Nephron progenitor cell (in vitro differentiated cells): ENCODE measurements around the gene SNX21.
A peak's percentile ranks its signal among the peaks of the same experiment; 100 is the strongest.

Source experiments
- DNase-seq: peaks from one replicate; pipeline ENCODE4 v3.0.0; 2021
- H3K27ac Mint-ChIP-seq: 2 replicates; pipeline ENCODE4 v1.8.0; 2021; ENCODE audit warnings: mild to moderate bottlenecking, moderate library complexity, mixed read lengths
- H3K27me3 Mint-ChIP-seq: 2 replicates; pipeline ENCODE4 v1.8.0; 2021; ENCODE audit warnings: mild to moderate bottlenecking, low read depth, mixed read lengths; ENCODE audit not compliant: poor library complexity
- H3K36me3 Mint-ChIP-seq: 2 replicates; pipeline ENCODE4 v1.8.0; 2021; ENCODE audit warnings: low read depth, mixed read lengths
- H3K4me1 Mint-ChIP-seq: 2 replicates; pipeline ENCODE4 v1.8.0; 2021; ENCODE audit warnings: mixed read lengths
- H3K4me3 Mint-ChIP-seq: 2 replicates; pipeline ENCODE4 v1.8.0; 2021; ENCODE audit warnings: mild to moderate bottlenecking, moderate library complexity, mixed read lengths
- H3K9me3 Mint-ChIP-seq: 2 replicates; pipeline ENCODE4 v1.8.0; 2021; ENCODE audit warnings: mild to moderate bottlenecking, moderate library complexity, mixed read lengths
- TF ChIP-seq, protein P1 (sequence below): fragments of 200-600 bp; sonication (generic); IDR thresholded peaks from 2 replicates; pipeline ENCODE4 v1.5.0; 2021; ENCODE audit warnings: antibody characterized with exemption

Gene SNX21

DNA sequence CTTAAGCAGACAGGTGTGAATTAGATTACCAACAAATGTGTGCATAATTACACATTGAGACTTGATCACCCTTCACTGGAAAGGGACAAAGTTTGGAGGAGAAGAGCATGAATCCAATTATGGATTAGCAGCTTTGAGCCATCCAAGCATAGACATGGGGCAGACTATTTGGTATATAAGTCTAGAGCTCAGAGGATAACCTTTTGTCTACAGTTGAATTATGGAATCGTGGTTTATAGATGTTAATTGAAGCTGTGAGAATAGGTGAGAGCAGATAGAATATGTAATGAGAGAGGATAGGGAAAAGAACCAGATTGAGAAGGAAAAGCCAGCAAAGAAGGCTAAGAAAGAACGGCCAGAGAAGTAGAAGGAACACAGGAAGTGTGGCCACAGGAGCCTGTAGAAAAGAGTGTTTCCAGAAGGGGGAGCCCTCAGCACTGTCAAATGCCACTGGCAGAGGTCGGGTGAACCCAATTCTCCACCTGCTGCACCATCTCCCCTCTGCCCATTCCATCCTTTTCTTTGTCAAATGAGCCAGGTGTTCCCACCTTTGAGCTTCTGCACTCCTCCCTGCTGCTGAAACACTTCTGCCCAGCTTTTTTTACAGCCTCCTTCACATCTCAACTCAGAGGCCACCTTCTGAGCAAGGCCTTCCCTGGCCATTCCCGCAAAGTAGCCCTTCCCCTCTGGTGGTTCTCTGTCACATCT, 34.5 kb upstream of the SNX21 start:
- TF ChIP-seq, protein P1, sequence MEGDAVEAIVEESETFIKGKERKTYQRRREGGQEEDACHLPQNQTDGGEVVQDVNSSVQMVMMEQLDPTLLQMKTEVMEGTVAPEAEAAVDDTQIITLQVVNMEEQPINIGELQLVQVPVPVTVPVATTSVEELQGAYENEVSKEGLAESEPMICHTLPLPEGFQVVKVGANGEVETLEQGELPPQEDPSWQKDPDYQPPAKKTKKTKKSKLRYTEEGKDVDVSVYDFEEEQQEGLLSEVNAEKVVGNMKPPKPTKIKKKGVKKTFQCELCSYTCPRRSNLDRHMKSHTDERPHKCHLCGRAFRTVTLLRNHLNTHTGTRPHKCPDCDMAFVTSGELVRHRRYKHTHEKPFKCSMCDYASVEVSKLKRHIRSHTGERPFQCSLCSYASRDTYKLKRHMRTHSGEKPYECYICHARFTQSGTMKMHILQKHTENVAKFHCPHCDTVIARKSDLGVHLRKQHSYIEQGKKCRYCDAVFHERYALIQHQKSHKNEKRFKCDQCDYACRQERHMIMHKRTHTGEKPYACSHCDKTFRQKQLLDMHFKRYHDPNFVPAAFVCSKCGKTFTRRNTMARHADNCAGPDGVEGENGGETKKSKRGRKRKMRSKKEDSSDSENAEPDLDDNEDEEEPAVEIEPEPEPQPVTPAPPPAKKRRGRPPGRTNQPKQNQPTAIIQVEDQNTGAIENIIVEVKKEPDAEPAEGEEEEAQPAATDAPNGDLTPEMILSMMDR: peak; percentile 71
- Mint-ChIP-seq H3K27me3 (no peaks in the 10 kb centered on the region), H3K4me1 (no peaks in the 10 kb centered on the region), H3K9me3 (no peaks in the 10 kb centered on the region), H3K36me3 (peaks cover 54% of the 10 kb centered on the region), H3K4me3 (no peak overlapping the region), H3K27ac (no peak overlapping the region)
- peak; percentile 65 for DNase-seq

DNA sequence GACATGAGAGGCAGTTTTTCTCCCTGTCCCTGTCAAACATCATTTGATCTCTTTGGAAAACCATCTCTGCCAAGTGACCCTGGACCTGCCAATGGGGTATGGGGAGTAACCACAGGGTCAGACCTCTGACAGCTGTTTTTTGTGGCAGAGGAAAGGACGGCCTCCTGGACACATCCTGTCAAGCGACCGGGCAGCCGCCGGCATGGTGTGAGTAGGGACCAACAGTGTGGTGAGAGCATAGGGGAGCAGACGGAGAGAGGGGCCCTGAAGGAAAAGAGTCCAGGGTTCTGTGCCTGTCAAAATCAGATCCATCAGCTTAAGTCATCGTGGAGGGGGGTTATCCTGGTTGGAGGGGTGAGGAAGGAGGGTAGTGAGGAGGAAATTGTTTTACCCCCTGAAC, 31.7 kb upstream of the SNX21 start:
- no peak overlapping the region for H3K4me3 Mint-ChIP-seq
- no peaks in the 10 kb centered on the region for H3K9me3 Mint-ChIP-seq
- peaks cover 46% of the 10 kb centered on the region for H3K36me3 Mint-ChIP-seq
- no peak for DNase-seq
- no peaks in the 10 kb centered on the region for H3K27me3 Mint-ChIP-seq
- TF ChIP-seq, protein P1: no peak
- no peak overlapping the region for H3K27ac Mint-ChIP-seq
- H3K4me1 Mint-ChIP-seq: no peaks in the 10 kb centered on the region

DNA sequence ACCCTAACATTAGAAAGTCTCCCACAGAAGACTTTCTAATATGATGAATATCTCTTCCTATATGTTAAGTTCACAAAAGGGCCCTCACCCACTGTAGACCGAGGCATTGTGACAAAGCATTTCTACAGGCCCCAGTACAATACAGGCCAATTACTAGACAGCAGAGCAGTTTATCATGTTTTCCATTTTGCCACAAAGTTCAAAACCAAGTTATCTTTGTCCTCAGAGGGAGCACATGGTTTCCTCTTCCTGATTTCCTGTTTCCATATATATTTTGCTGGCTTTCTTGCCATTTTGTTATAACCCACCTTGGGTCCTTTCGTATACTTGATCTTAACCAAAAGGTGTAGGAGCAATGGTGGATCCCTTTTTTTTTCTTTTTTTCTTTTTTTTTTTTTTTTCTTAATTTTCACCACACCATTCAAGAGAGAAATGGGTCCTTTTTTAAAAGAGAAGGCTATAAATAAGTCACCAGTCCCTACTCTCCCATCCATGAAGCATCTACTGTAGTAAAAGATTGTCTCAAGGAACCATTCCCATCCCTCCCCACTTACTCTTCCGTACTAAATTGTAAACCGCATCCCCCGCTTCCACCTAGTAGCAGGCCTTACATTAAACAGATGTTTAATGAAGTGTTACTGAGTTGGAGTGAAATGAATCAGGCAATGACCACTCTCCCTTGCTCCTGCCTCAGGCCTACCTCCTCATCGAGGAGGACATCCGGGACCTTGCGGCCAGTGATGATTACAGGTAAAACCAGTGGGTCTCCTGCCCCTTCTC, 23.2 kb upstream of the SNX21 start:
- Mint-ChIP-seq H3K27me3 (no peaks in the 10 kb centered on the region), H3K4me1 (peaks cover 20% of the 10 kb centered on the region), H3K4me3 (no peak overlapping the region), H3K9me3 (no peaks in the 10 kb centered on the region), H3K27ac (peak overlapping the region; percentile 5), H3K36me3 (peaks cover 64% of the 10 kb centered on the region)
- TF ChIP-seq, protein P1: no peak
- DNase-seq: no peak

DNA sequence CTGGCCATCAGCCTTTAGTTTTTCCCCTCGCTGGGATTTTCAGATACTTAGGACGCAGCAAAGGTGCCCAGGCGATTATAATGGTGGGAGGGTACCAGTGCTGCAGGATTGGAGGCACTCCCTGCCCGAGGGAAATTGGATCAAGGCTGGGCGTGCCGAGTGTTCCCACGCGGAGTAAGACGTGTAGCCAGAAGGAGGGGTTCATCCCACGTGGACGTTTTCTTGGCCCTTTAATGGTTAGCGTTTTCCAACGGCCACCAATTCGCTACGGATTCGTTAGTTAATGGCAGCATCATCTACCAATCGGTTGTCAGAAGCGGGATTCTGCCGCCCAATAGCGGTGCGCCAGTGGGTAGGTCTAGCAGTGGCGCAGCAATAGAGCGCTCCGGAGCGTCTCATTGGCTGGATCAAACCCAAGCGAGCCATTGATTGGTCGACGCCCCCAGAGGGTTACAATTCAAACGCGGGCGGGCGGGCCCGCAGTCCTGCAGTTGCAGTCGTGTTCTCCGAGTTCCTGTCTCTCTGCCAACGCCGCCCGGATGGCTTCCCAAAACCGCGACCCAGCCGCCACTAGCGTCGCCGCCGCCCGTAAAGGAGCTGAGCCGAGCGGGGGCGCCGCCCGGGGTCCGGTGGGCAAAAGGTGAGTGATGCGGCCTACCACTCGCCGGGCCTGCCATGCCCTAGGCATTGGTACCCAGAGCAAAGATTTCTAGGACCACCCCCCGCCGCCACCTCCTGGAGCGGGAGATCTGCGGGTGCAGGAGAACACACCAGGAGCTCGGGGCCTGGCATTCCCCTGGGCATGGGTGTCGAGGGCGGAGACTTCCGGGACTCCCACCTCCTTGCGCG, 21.2 kb upstream of the SNX21 start, which contains the start of gene UBE2C:
Gene UBE2C (plus strand): TSS at position 488 of the 849 bp plus-strand sequence. CDS start 52 bp downstream, at position 540.
- H3K4me1 Mint-ChIP-seq: peaks cover 37% of the 10 kb centered on the region
- H3K27me3 Mint-ChIP-seq: no peaks in the 10 kb centered on the region
- no peaks in the 10 kb centered on the region for H3K9me3 Mint-ChIP-seq
- peak within 1 kb of the TSS; percentile 91 for H3K27ac Mint-ChIP-seq
- TF ChIP-seq, protein P1: no peak
- peaks cover 69% of the 10 kb centered on the region for H3K36me3 Mint-ChIP-seq
- H3K4me3 Mint-ChIP-seq: peak within 1 kb of the TSS; percentile 98
- peak; percentile 92 for DNase-seq

DNA sequence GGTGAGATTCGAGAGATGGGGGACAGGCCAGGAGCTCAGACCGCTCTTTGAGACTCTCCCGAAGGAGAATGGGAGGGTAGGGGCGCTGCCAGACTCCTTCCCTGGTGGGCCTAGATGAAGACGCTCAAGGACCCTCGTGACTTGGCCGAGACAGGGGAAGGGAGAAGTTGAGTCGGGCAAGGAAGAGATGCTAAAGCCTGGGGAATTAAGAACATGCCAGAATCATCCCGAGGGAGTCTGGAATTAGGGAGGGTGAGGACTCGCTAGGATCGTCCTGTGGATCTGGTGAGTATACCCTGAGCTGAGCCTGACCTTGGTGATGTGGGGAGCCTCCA, 20.6 kb upstream of the SNX21 start:
- peaks cover 41% of the 10 kb centered on the region for H3K4me1 Mint-ChIP-seq
- no peak for DNase-seq

More for the DNA sequence above, 20.6 kb upstream of the SNX21 start:
- TF ChIP-seq, protein P1: no peak
- peak overlapping the region; percentile 98 for H3K4me3 Mint-ChIP-seq
- H3K9me3 Mint-ChIP-seq: no peaks in the 10 kb centered on the region
- H3K27me3 Mint-ChIP-seq: no peaks in the 10 kb centered on the region
- H3K27ac Mint-ChIP-seq: peak overlapping the region; percentile 91
- peaks cover 67% of the 10 kb centered on the region for H3K36me3 Mint-ChIP-seq
